NT2/D1 (cell line): Measurements from ENCODE around the gene KDM3B.

ENCODE experiments used
- SUZ12 ChIP-seq: IDR thresholded peaks from 2 replicates; pipeline ENCODE4 v1.6.1; 2011; ENCODE audit not compliant: insufficient read length, insufficient read depth; ENCODE audit errors: extremely low read depth
- YY1 ChIP-seq: IDR thresholded peaks from 2 replicates; pipeline ENCODE4 v1.6.1; 2011; ENCODE audit not compliant: insufficient read length, insufficient read depth
- ZNF274 ChIP-seq: IDR thresholded peaks from 2 replicates; pipeline ENCODE4 v1.6.1; 2011; ENCODE audit warnings: mild to moderate bottlenecking, low read depth, low read length

DNA sequence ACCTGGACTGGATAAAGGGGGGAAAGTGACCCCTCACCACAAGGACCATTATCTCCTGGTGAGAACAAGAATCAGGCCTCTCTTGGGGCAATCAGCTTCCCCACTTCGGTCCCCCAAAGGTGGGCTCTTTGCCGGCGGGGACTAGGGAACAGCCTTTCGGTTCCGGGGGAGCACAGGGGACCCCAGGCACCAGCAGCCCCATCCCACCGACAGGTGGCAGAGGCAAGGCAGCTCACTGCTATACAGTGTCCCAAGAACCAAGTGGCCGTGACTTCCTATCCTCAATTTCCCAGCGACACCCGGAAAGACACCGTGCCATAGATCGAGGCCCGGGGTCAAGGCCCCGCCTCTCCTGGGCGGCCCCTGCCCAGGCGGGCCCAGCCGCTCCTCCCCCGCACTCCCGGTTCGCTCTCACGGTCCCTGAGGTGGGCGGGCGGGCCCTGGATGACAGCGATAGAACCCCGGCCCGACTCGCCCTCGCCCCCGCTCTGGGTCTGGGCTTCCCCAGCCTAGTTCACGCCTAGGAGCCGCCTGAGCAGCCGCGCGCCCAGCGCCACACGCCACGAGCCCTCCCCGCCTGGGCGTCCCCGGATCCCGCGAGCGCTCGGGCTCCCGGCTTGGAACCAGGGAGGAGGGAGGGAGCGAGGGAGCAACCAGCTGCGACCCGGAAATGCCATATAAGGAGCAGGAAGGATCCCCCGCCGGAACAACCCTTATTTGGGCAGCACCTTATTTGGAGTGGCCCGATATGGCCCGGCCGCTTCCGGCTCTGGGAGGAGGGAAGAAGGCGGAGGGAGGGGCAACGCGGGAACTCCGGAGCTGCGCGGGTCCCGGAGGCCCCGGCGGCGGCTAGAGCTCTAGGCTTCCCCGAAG lies 112.1 kb downstream of the KDM3B start:
- TF ChIP-seq SUZ12 (no peak), ZNF274 (no peak), YY1 (no peak)
